Measurements from ENCODE around the gene FRS2.

DNA sequence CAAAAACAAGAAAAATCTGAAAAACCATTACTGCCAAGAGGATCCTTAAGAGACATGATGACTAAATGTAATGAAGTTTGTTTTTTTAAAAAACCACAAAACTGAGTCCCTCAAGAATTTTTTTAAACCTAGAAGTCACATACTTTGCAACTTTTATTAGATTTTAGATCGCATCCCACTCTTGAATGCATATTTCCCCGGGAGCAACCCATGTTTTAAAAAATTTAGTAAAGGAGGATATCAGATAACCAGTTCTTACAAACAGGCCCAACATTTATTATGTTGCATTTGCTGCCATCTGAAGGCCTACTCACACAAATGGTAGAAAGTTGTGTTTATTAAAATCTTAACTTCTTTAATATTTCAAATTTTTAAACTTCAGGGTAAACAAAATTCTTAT is 70.8 kb downstream of the FRS2 start:
- TF ChIP-seq, protein P1, sequence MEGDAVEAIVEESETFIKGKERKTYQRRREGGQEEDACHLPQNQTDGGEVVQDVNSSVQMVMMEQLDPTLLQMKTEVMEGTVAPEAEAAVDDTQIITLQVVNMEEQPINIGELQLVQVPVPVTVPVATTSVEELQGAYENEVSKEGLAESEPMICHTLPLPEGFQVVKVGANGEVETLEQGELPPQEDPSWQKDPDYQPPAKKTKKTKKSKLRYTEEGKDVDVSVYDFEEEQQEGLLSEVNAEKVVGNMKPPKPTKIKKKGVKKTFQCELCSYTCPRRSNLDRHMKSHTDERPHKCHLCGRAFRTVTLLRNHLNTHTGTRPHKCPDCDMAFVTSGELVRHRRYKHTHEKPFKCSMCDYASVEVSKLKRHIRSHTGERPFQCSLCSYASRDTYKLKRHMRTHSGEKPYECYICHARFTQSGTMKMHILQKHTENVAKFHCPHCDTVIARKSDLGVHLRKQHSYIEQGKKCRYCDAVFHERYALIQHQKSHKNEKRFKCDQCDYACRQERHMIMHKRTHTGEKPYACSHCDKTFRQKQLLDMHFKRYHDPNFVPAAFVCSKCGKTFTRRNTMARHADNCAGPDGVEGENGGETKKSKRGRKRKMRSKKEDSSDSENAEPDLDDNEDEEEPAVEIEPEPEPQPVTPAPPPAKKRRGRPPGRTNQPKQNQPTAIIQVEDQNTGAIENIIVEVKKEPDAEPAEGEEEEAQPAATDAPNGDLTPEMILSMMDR (IDR thresholded peaks at IDR 0.05): no peak
- TF ChIP-seq EP300 (IDR thresholded peaks at IDR 0.05): no peak

All from ovary (tissue), 3 donors.